HG02885 (cell line): ENCODE measurements around the gene MPPED1.

ENCODE experiments used
- ATAC-seq: cut with Tn5 transposase; IDR thresholded peaks from one replicate; pipeline ENCODE4 v1.9.1; 2021; ENCODE audit warnings: mild to moderate bottlenecking; ENCODE audit not compliant: unreplicated experiment, poor library complexity

MPPED1 gene

GRCh38 chr22:43533156-43533530 is 121.3 kb downstream of the MPPED1 start:
- ATAC-seq: no peak

DNA sequence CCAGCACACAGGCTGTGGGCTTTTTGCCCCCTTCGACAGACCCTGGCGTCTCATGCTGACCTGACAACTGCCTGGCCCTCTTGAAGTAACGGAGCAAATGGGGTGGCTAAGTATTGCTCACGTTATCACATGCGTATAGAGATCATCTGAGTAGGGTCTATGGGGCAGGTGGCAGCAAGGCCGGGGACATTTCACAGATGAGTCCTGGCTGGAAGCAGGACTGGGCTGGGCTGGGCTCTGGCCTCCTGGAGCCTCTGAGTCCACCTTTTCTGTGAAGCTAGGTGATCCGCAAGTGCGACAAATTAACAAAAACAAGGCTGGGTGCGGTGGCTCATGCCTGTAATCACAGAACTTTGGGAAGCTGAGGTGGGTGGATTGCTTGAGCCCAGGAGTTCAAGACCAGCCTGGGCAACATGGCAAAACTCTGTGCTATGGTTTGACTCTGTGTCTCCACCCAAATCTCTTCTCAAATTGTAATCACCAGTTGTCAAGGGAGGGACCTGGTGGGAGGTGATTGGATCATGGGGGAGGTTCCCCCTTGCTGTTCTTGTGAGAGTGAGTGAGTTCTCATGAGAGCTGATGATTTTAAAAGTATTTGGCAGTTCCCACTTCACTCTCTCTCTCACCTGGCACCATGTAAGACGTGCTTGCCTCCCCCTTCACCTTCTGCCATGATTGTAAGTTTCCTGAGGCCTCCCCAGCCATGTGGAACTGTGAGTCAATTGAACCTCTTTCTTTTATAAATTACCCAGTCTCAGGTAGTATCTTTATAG is 122.0 kb downstream of the MPPED1 start:
- no peak for ATAC-seq

GRCh38 chr22:43534916-43535315 is 123.1 kb downstream of the MPPED1 start:
- ATAC-seq: no peak

DNA sequence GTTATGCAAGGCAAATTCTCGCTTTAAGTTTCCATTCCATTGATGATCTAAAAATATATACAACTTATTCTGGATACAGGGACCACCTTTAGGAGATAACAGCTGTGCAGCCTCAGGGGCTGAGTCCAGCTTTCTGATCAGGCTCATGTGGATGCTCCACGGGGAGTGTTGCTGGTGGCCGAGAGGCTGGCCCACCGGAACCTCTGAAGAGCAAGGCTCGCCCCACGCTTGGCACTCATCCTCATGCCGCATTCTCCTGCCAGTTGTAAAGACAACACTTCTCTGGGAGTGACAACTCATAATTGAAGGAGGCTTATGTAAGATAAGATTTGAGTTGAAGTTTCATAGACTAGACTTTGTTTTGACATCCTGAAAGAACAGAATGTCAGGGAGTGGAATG is 123.5 kb downstream of the MPPED1 start:
- no peak for ATAC-seq

DNA sequence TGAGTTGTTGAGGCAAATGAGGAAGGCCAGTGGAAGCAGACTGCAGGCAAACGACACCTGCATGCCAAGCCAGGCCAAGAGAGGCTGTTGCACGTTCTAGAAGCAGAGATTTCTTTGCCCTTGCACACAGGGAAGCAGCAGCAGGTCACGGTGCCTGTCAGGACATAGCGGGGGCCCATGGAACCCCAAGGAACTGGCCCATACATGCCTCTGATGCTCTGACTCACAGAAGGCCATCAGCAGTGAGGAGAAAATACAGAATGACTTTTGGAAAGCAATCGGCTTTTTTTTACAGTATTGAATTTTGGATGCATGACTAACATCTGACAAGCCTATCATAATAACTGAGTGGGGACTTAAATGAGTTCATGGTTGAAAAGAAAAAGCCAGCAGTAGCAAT is 123.9 kb downstream of the MPPED1 start:
- ATAC-seq: no peak

GRCh38 chr22:43537019-43537585 is 125.3 kb downstream of the MPPED1 start:
- no peak for ATAC-seq

DNA sequence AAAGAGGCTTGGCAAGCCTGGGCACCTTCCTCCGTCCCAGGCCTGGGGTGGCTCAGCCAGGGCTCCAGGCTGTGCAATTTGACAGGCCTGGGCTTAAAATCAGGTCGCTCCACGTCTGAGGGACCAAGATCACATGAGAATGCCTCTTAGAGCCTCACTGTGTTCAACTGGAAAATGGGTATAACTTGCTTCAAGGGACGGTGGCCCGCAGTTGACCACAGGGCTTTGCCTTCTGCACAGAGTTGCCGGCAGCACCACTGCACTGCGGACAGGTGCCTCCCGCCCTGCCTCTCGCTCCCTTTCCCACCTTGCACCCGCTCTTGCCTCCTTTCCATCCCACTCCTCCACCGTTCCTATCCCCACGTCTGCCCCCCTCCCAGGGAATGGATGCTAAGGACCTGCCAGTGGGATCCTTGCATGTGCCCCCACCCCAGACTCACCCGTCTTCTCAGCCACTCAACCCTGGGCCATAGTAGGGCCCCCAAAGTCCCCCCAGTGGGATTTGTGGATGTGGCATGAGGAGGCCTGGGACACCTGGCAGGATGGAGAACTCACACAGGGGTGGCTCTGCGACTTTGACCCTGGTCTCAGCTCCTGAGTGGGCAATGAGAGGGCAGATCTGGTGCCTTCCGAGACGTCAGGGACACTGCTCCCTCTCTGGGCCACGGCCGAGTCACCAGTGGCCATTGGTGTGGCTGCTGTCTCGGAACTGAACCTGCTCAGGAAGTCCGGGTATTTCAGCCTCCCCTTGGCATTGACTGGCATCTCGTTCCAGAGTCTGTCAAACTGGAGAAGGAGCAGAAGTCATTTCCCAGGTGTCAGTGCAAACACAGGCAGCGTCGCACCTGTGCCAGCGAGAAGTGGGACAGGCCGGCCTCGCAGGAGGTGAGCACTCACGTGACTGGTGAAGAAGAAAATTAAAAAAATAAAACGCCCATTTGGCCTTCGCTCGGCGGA is 128.0 kb downstream of the MPPED1 start:
- ATAC-seq: no peak

DNA sequence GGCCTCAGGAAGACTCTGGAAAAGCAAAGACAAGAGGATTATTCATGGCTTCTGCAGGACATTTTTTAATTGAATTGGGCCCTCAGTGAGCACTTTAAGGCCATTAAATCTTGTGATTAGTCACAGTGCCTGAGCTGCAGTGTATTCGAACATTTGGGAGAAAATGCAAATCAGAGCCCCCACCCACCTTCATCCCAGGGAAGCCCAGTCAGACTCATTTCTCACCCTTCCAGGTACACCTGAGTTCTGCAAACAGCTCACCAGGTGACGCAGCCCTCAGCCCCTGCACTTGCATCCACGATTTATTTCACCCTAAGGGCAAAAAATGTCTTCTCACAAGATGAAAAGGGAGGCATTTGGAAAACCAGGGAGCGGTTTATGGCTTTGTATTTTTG is 128.7 kb downstream of the MPPED1 start:
- ATAC-seq: no peak

- ATAC-seq: no peak
Measured at GRCh38 chr22:43541022-43541421, 129.2 kb downstream of the MPPED1 start.

- no peak for ATAC-seq
Measured at GRCh38 chr22:43541462-43542407, 129.9 kb downstream of the MPPED1 start.

DNA sequence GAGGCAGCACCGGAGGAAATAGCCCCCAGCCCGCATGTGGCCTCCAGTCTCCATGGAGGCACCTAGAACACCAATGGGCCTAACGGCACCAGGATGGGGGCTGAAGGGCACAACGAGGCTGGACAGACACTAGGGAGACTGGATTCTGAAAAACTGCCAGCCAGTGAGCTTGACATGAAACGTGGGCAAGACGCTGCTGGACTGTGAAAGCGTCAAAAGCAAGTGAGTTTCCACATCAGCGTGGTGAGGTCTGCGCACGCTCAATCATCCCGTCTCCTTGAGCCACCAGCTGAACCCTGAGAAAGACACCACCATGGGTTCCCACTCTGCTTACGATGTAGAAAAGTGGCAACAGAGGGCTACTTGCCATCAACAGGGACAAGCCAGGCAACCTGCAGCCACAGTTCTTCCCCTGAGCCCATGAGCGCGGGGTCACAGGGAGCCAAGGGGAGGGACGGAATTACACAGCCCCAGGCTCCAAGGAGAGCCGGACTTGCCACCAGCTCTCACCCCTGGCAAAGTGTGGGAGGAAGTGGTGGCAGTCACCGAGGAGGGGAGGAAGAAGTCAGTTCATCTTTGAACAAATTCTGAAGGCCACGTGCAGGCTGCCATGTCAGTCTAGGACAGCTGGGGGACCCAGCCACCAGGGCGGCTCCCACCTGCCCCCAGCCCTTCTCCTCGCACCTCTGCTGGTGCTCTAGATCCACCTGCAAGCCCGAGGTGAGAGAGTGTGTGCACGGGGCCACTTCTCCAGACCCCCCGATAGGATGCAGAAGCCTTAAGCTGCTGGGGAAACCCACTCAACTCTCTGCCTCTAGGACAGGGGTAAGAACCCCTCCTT is 131.1 kb downstream of the MPPED1 start:
- ATAC-seq: no peak

DNA sequence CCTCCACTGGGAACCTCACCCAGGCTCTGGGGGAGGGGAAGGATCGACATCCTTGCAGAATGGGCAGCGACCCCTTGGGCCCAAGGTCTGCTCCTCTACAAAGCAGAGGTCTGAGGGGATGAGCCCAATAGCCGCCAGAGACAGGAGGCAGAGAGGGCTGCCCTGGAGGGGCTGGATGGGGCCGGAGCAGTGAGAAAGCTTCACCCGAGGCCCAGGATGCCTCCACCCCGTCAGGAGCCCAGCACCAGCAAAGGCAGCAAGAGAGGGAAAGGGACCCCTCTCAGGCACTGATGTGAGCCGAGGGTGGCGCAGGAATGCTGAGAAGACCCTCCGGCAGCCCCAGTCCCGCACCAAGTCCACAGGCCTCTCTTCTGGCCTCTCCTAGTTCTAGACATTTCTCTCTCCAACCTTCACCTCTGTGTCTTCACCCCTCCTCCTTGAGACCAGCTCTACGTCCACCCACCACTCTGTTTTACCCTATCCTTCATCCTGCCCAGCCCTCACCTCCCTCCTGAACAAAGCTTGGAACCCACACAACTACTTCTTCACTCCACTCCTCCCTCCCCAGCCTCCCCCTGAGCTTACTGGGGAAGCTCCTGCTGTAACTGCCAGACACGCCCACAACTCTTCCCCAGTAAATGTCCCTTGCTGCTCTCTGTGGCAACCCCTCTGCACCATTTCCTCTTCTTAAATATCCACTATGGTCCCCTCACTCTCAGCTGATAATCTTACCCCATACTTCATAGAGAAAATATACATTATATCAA is 131.9 kb downstream of the MPPED1 start:
- no peak for ATAC-seq

GRCh38 chr22:43544289-43544673 is 132.5 kb downstream of the MPPED1 start:
- ATAC-seq: no peak

DNA sequence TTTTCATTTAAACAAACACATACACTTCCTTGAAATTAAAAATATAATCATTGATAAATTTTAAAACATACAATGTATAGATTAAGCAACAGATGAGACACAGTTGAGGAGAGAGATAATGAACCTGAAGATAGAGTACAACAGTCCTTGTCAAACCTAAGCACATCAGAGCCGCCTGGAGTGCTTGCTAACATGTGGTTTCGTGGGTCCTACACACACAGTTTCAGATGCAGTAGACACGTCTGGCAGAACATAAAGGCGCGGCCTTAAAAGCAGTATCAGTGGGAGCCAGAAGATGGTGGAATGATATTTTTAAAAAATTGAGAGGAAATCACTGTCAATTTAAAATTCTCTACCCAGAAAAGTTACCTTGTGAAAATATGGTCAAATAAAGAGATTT is 134.4 kb downstream of the MPPED1 start:
- no peak for ATAC-seq

DNA sequence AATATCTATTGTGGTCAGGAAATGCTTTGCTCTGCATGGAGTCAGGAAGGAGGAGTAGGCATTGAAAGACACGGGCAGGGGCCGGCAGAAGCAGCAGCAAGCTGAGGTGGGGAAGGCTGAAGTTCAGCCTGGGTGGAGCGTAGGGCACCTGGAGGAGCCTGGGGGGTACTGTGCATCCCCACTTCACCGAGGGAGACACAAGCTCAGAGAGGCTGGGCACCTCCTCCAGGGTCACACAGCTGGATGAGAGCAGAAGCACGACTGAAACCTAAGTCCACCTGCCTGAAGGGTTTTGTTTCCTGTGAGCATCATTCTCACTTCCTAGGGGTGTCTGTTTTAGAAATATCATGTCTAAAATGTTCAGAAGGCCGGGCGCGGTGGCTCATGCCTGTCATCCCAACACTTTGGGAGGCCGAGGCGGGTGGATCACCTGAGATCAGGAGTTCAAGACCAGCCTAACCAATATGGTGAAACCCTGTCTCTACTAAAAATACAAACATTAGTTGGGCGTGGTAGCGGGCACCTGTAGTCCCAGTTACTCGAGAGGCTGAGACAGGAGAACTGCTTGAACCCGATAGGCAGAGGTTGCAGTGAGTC is 138.3 kb downstream of the MPPED1 start:
- ATAC-seq: no peak

DNA sequence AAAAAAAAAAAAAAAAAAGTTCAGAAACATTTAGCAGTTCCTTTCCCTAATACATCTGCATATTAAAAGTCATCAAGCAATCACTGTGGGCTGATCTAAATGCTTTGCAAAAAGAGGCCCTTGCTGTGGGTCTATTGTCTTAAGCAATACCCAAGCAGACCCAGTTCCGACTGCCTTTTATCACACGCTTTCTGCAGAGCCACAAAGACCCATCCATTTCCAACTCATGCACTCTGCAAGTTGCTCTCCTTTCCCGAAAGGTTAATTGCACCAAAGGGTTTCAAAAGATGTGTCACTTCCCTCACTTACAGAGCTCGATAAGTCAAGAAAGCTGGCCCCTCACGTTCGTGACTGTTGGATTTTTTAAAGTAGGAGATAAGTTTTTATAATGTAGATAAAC is 138.9 kb downstream of the MPPED1 start:
- no peak for ATAC-seq

GRCh38 chr22:43553451-43554258 is 141.8 kb downstream of the MPPED1 start:
- ATAC-seq: no peak
